Vagina (tissue), 2 donors: ENCODE data around the gene WDR45. TPM values are rescaled to one million over a fixed set of nuclear protein-coding genes. Genes with fewer than 3 reads are reported as not detected.

Experiments used
- DNase-seq, 2 donors: peaks; one replicate each; pipeline ENCODE4 v3.0.0-alpha.2; 2017; ENCODE audit errors: extremely low spot score in 2 of 2
- H3K27ac ChIP-seq: fragments of 200-600 bp; sonication (generic); one replicate; pipeline ENCODE4 v1.5.1; 2019
- H3K27me3 ChIP-seq: fragments of 200-600 bp; sonication (generic); one replicate; pipeline ENCODE4 v1.5.1; 2019
- H3K36me3 ChIP-seq, 2 donors: fragments of 200-600 bp; sonication (generic); one replicate each; pipeline ENCODE4 v1.5.1; 2017 to 2019
- H3K4me1 ChIP-seq: fragments of 200-600 bp; sonication (generic); one replicate; pipeline ENCODE4 v1.5.1; 2019
- H3K4me3 ChIP-seq, 2 donors: fragments of 200-600 bp; sonication (generic); 1 replicate in 1 of 2; 2 replicates in 1 of 2; pipeline ENCODE4 v1.5.1; 2016 to 2019
- H3K9me3 ChIP-seq: fragments of 200-600 bp; sonication (generic); one replicate; pipeline ENCODE4 v1.5.1; 2019
- CTCF ChIP-seq, 3 experiments: fragments of 450-650 bp in 2 of 3; fragments of 200-600 bp in 1 of 3; sonication (generic) in 1 of 3; IDR thresholded peaks; one replicate each; pipeline ENCODE4 v1.5.1; 2017 to 2019; ENCODE audit warnings: antibody characterized with exemption in 3 of 3, mild to moderate bottlenecking in 2 of 3, moderate library complexity in 2 of 3
- POLR2A ChIP-seq, 2 donors: fragments of 450-650 bp; IDR thresholded peaks; one replicate each; pipeline ENCODE4 v1.6.1; 2017; ENCODE audit warnings: antibody characterized with exemption in 2 of 2, mild to moderate bottlenecking in 2 of 2, moderate library complexity in 2 of 2
- POLR2AphosphoS5 ChIP-seq, 2 donors: sonication (generic); formaldehyde crosslinking; IDR thresholded peaks; one replicate each; pipeline ENCODE4 v1.9.0; 2017; ENCODE audit warnings: antibody characterized with exemption in 2 of 2, mild to moderate bottlenecking in 2 of 2, low read depth in 1 of 2; ENCODE audit not compliant: insufficient read depth in 1 of 2
- intact Hi-C: fragments of 100-400 bp; cut with DNase I; formaldehyde crosslinking; loops from one replicate; pipeline ENCODE4 v1.15.1; 2023
- total RNA-seq: library from RNA; depleted of rRNA; stranded (reverse); fragments of >200 nt; gene quantifications from one replicate; pipeline ENCODE4 v1.2.3, GENCODE V29; 2016

The WDR45 gene
- total RNA-seq, 1 donor from 2014 or later = 72.7 TPM

GRCh38 chrX:49042581-49043219, 37.0 kb downstream of the WDR45 start:
- Histone ChIP-seq H3K36me3 (peaks cover 0 to 15% of the 10 kb centered on the region in 2 donors), H3K4me3 (peak overlapping the region; percentile 59 to 83), H3K4me1 (peaks cover 20% of the 10 kb centered on the region), H3K27ac (peak overlapping the region; percentile 95), H3K27me3 (no peaks in the 10 kb centered on the region), H3K9me3 (no peaks in the 10 kb centered on the region)
- intact Hi-C loops = loop anchor here (5.0 kb wide), 1 partner anchor 85 kb away; the partner anchor contains the start of gene OTUD5
- TF ChIP-seq POLR2A (IDR thresholded peaks at IDR 0.05) (no peak), CTCF (IDR thresholded peaks at IDR 0.05) (no peak), POLR2AphosphoS5 (IDR thresholded peaks at IDR 0.05; ENCODE audit: insufficient read depth in 1 of 2, low read depth in 1 of 2) (no peak)
- DNase-seq = no peak

- intact Hi-C loops = loop anchor here (5.0 kb wide), 1 partner anchor 85 kb away; the partner anchor contains the start of gene OTUD5
- Histone ChIP-seq H3K9me3 (no peaks in the 10 kb centered on the region), H3K27ac (peak overlapping the region; percentile 95), H3K27me3 (no peaks in the 10 kb centered on the region), H3K36me3 (peaks cover 0 to 18% of the 10 kb centered on the region in 2 donors), H3K4me3 (peak overlapping the region; percentile 59 to 83), H3K4me1 (peaks cover 20% of the 10 kb centered on the region)
- no peak for DNase-seq
- TF ChIP-seq POLR2AphosphoS5 (IDR thresholded peaks at IDR 0.05; ENCODE audit: insufficient read depth in 1 of 2, low read depth in 1 of 2) (peak in 1 of 2 donors; percentile 29), CTCF (IDR thresholded peaks at IDR 0.05) (no peak)
These were observed 37.7 kb downstream of the WDR45 start for GRCh38 chrX:49041744-49042580.

- no peak for DNase-seq
- peaks cover 20% of the 10 kb centered on the region for H3K4me1 ChIP-seq
- H3K4me3 ChIP-seq = peak overlapping the region; percentile 59 to 83
- H3K27ac ChIP-seq = peak overlapping the region; percentile 95
- intact Hi-C loops = loop anchor here (5.0 kb wide), 1 partner anchor 83 kb away; the partner anchor contains the start of gene OTUD5
- no peaks in the 10 kb centered on the region for H3K9me3 ChIP-seq
- peaks cover 0 to 25% of the 10 kb centered on the region in 2 donors for H3K36me3 ChIP-seq
- TF ChIP-seq CTCF (IDR thresholded peaks at IDR 0.05) (no peak), POLR2A (IDR thresholded peaks at IDR 0.05) (no peak), POLR2AphosphoS5 (IDR thresholded peaks at IDR 0.05; ENCODE audit: insufficient read depth in 1 of 2, low read depth in 1 of 2) (no peak)
- H3K27me3 ChIP-seq = no peaks in the 10 kb centered on the region
These were observed 39.2 kb downstream of the WDR45 start for GRCh38 chrX:49040376-49040955.

GRCh38 chrX:49039598-49040375, 39.9 kb downstream of the WDR45 start:
- Histone ChIP-seq H3K9me3 (no peaks in the 10 kb centered on the region), H3K27me3 (no peaks in the 10 kb centered on the region), H3K36me3 (peaks cover 0 to 26% of the 10 kb centered on the region in 2 donors), H3K4me1 (peaks cover 20% of the 10 kb centered on the region), H3K4me3 (peak overlapping the region; percentile 59 to 83), H3K27ac (peak overlapping the region; percentile 95)
- TF ChIP-seq POLR2AphosphoS5 (IDR thresholded peaks at IDR 0.05; ENCODE audit: insufficient read depth in 1 of 2, low read depth in 1 of 2) (peak; percentile 51 to 75), POLR2A (IDR thresholded peaks at IDR 0.05) (no peak)
- intact Hi-C loops = loop anchor here (5.0 kb wide), 1 partner anchor 82 kb away; the partner anchor contains the start of gene OTUD5
- peak in 1 of 2 donors; percentile 96 for DNase-seq
